HG03095 (cell line): ENCODE results near the gene FHOD3.
"Not testable (repeated sequence)": the region's sequence is repeated elsewhere in the genome, so short reads cannot be mapped to it uniquely, and the experiment has no call there.

ENCODE experiments used
- ATAC-seq: cut with Tn5 transposase; IDR thresholded peaks from one replicate; pipeline ENCODE4 v1.9.1; 2021; ENCODE audit warnings: moderate library complexity; ENCODE audit not compliant: unreplicated experiment

The FHOD3 gene

GRCh38 chr18:36348331-36348730 is 50.8 kb downstream of the FHOD3 start:
- ATAC-seq = no peak

- no peak for ATAC-seq
Observed at GRCh38 chr18:36348971-36349417, 51.5 kb downstream of the FHOD3 start.

GRCh38 chr18:36349552-36349951 is 52.0 kb downstream of the FHOD3 start:
- ATAC-seq = no peak

GRCh38 chr18:36350251-36350651 is 52.7 kb downstream of the FHOD3 start:
- no peak for ATAC-seq

- no peak for ATAC-seq
Observed at GRCh38 chr18:36350839-36351469, 53.4 kb downstream of the FHOD3 start.

GRCh38 chr18:36352384-36352783 is 54.9 kb downstream of the FHOD3 start:
- ATAC-seq = no peak

- no peak for ATAC-seq
Observed at GRCh38 chr18:36354989-36355388, 57.5 kb downstream of the FHOD3 start.

GRCh38 chr18:36355511-36355910 is 58.0 kb downstream of the FHOD3 start:
- ATAC-seq = no peak

- ATAC-seq = not testable (repeated sequence)
Observed at GRCh38 chr18:36356741-36357140, 59.2 kb downstream of the FHOD3 start.

GRCh38 chr18:36358141-36358540 is 60.6 kb downstream of the FHOD3 start:
- no peak for ATAC-seq

GRCh38 chr18:36360256-36360909 is 62.9 kb downstream of the FHOD3 start:
- ATAC-seq = no peak

GRCh38 chr18:36364911-36365624 is 67.6 kb downstream of the FHOD3 start:
- no peak for ATAC-seq

- no peak for ATAC-seq
Observed at GRCh38 chr18:36365836-36366775, 68.6 kb downstream of the FHOD3 start.

- peak; percentile 77 for ATAC-seq
Observed at GRCh38 chr18:36366994-36367839, 69.7 kb downstream of the FHOD3 start.

GRCh38 chr18:36368889-36369288 is 71.4 kb downstream of the FHOD3 start:
- ATAC-seq = no peak

- ATAC-seq = no peak
Observed at GRCh38 chr18:36372903-36373311, 75.4 kb downstream of the FHOD3 start.

GRCh38 chr18:36374262-36374661 is 76.7 kb downstream of the FHOD3 start:
- no peak for ATAC-seq

GRCh38 chr18:36375118-36375517 is 77.6 kb downstream of the FHOD3 start:
- ATAC-seq = no peak

- ATAC-seq = no peak
Observed at GRCh38 chr18:36376361-36376760, 78.8 kb downstream of the FHOD3 start.

- no peak for ATAC-seq
Observed at GRCh38 chr18:36377626-36378025, 80.1 kb downstream of the FHOD3 start.
